GM12865 (cell line): ENCODE data around the gene ARRB1.
"Not testable (repeated sequence)": the region's sequence is repeated elsewhere in the genome, so short reads cannot be mapped to it uniquely, and the experiment has no call there.

Source experiments
- DNase-seq: peaks from one replicate; pipeline ENCODE4 v3.0.0; 2010; ENCODE audit warnings: low read depth
- H3K4me3 ChIP-seq: 2 replicates; pipeline ENCODE4 v1.5.1; 2011; ENCODE audit warnings: mild to moderate bottlenecking, low read depth, low read length, control low read depth
- TF ChIP-seq, protein P1 (sequence below): IDR thresholded peaks from 2 replicates; pipeline ENCODE4 v1.5.1; 2011; ENCODE audit warnings: low read length, control low read depth, low read depth, inconsistent platforms; ENCODE audit not compliant: insufficient read depth; ENCODE audit errors: missing control alignments

ARRB1 gene

DNA sequence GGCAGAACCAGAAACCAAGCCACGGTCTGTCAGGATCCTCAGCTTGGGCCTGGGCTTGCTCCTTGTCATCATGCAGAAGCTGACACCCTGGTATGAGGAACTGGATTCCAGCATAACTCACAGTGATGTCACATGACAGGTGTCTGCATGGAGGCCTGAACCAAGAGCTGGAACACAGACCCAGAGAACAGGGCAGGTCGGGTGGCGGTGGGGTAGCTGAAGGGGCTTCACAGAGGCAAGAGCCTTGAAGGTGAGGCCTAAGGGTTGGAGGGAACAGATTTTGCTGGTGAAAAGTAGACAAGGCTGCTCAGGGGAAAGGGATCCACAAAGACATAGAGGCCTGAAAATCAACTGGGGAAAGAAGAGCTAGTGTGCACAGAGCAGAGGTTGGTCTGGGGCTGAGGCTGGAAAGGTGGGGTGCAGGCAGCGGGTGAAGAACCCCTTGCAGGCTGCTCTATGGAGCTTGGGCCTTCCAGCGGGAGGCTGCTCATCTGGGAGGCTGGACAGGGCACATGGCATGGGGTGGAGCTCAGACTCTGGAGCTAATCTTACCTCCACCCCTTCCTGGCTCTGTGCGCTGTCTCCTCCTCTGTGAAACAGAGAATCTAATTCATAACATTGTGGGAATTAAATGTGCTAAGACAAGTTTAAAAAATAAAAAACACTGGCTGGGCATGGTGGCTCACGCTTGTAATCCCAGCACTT is 29.4 kb upstream of the ARRB1 start:
- DNase-seq, result no peak
- no peak overlapping the region for H3K4me3 ChIP-seq
- TF ChIP-seq, protein P1, sequence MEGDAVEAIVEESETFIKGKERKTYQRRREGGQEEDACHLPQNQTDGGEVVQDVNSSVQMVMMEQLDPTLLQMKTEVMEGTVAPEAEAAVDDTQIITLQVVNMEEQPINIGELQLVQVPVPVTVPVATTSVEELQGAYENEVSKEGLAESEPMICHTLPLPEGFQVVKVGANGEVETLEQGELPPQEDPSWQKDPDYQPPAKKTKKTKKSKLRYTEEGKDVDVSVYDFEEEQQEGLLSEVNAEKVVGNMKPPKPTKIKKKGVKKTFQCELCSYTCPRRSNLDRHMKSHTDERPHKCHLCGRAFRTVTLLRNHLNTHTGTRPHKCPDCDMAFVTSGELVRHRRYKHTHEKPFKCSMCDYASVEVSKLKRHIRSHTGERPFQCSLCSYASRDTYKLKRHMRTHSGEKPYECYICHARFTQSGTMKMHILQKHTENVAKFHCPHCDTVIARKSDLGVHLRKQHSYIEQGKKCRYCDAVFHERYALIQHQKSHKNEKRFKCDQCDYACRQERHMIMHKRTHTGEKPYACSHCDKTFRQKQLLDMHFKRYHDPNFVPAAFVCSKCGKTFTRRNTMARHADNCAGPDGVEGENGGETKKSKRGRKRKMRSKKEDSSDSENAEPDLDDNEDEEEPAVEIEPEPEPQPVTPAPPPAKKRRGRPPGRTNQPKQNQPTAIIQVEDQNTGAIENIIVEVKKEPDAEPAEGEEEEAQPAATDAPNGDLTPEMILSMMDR, result no peak

DNA sequence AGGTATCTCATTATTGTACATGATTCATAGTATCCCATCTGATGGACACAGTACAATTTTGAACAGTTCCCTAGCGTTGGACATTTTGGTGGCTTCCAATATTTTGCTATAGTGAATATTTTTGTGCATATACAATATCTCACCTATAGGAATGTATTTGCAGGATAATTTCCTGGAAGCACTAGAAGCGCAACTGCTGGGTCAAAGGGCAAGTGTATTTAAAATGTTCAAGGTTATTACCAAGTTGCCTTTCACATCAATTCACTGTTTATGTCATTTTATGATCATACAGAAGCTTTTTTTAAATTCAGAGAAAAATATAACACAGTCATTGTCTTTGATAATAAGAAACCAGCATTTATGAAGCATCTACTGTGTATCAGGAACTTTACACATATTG is 28.8 kb upstream of the ARRB1 start:
- no peak overlapping the region for H3K4me3 ChIP-seq
- TF ChIP-seq, protein P1, result no peak
- no peak for DNase-seq

DNA sequence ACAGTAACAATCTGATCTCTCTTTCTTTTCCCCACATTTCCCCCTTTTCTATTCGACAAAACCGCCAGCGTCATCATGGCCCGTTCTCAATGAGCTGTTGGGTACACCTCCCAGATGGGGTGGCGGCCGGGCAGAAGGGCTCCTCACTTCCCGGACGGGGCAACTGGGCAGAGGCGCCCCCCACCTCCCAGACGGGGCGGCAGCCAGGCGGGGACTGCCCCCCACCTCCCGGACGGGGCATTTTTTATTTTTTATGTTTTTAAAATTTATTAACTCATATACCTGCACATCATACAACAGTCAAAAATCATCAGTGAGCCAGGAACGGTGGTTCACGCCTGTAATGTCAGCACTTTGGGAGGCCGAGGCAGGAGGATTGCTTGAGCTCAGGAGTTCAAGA is 27.3 kb upstream of the ARRB1 start:
- DNase-seq, H3K4me3 ChIP-seq: not testable (repeated sequence)

DNA sequence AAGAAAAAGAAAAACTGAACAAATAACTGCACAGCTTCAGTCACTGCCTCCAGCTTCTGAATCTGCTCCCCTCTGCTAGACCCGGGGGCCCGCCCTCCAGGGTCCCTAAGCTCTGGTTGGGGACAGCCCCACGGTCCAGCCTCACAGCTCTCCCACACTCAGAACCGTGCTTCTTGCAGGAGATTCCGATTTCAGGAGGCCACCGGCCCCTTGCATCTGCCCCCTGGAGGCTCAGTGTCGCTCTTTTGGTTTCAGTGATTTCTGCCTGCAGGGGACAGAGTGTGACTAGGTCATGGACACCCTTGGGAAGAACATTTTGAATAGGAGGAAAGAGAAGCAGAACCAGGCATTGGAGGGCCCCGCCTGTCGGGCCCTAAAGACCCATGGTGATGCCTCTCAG is 24.7 kb upstream of the ARRB1 start:
- no peak for DNase-seq
- no peak overlapping the region for H3K4me3 ChIP-seq

DNA sequence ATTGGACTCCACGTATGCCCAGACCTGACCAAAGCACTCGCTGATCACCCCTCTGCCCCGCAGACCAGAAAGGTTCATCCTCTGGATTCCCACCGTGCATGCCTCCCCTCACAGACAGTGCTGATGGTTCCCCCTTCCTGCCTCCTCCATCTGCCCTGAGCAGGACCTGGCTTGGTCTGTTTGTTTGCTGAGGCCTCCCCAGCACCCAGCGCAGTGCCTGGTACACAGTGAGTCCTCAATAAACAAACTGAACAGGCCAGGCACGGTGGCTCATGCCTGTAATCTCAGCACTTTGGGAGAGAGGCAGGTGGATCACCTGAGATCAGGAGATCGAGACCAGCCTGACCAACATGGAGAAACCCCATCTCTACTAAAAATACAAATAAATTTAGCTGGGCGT is 24.2 kb upstream of the ARRB1 start:
- no peak for DNase-seq
- TF ChIP-seq, protein P1, result no peak
- no peak overlapping the region for H3K4me3 ChIP-seq

More for the DNA sequence above, 24.7 kb upstream of the ARRB1 start:
- TF ChIP-seq, protein P1, result no peak

GRCh38 chr11:75374646-75375045 is 23.2 kb upstream of the ARRB1 start:
- TF ChIP-seq, protein P1, result no peak
- DNase-seq, result no peak
- H3K4me3 ChIP-seq, result no peak overlapping the region

- no peak for DNase-seq
- no peak overlapping the region for H3K4me3 ChIP-seq
- TF ChIP-seq, protein P1, result no peak
These were observed 21.7 kb upstream of the ARRB1 start for GRCh38 chr11:75373201-75373600.
